ENCODE results near the gene TMEM87A.
"Not testable (repeated sequence)": the region's sequence is repeated elsewhere in the genome, so short reads cannot be mapped to it uniquely, and the experiment has no call there.

Gene TMEM87A

DNA sequence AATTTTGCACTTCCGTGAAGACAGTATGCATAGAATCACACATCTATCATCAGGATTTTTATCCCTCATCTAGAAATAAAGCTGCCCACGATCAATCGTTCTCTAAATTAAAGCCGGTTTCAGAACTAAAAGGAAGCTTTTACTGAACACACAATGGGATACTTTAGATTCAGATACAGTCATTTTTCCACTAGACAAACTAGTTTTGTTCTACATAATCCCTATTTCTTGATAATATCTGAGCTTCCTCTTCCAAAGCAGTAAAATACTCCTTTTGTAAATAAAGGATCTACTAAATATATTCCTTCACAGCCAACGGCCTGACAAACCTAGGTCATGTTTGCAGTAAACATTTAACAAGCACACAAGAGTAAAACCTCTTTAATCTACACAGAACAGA lies 2.2 kb downstream of the TMEM87A start:
- no peak for DNase-seq (ENCODE audit: low spot score)
- no peak for FAIRE-seq

DNA sequence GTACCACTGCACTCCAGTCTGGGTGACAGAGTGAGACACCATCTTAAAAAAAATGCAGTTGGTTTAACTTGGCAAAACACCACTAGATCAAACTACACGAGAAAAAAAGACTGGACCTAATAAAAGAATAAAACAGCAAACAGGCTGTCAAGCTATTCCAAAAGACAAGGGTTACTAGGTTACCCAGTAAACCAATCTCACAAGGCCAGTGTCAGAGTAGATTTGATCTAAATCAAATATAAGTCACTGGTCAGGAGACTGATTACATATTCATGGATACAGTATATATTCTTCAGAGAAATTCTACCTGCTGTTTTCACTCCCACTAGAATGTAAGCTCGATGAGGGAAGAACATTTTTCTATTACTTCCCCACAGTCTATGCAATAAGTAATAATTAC lies 2.7 kb downstream of the TMEM87A start:
- no peak for FAIRE-seq
- DNase-seq (ENCODE audit: low spot score): no peak

DNA sequence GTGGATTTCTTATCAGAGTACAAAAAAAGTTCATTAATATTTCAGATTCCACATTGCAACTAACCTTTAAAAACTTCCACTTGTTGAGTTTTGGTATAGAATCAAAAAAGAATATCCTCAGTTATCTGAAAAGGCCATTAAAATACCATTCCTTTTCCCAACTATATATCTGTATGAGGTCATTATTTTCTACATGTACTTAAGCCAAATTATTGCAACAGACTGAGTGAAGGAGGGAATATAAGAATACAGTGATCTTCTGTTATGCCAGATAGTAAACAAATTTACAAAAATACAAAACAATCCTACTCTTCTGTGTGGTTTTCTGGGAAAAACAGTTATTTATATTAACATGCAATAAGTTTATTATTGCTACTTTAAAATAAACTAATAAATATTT lies 5.9 kb downstream of the TMEM87A start:
- no peak for DNase-seq (ENCODE audit: low spot score)
- no peak for FAIRE-seq

DNA sequence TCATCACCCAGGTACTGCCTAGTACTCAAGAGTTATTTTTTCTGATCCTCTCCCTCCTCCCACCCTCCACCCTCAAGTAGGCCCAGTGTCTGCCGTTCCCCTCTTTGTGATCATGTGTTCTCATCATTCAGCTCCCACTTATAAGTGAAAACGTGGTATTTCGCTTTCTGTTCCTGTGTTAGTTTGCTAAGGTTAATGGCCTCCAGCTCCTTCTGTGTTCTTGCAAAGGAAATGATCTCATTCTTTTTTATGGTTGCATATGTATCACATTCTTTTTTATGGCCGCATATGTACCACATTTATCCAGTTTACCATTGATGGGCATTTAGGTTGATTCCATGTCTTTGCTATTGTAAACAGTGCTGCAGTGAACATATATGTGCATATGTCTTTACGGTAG lies 8.4 kb downstream of the TMEM87A start:
- no peak for DNase-seq (ENCODE audit: low spot score)
- no peak for FAIRE-seq

DNA sequence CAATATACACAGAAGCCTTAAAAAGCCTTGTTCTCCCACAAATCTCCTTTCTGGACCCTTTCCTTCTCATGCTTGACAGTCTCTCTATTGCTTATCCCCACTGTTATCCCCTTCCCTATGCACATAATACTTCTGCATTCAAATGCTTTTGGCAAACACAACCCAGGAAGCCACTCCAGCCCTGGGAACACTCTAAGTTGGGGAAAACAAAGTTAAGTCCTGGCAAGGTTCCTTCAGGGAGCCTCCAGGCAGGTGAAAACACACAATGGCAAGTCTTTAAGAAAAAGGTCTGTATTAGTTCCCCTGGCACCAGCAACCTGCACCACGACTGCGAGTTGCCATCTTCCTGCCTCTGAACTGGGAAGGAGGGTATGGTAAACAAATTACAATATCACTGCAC lies 19.9 kb downstream of the TMEM87A start:
- FAIRE-seq: no peak

DNA sequence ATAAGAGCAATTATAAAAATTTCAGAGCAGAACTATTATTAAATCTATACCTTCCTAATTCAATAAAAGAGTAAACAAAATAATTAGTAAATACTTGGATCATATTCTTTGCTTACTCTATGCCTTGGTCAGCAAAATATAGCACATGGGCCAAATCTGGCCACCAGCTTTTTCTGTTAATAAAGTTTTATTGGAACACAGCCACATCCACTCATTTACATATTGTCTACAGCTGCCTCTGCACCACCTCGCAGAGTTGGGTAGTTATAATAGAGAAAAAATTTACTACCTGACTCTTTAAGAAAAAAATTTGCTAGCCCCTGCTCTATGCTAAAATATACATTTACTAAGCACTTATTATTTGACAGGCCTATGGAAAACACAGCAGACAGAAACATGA lies 32.4 kb downstream of the TMEM87A start:
- FAIRE-seq: no peak
- no peak for DNase-seq (ENCODE audit: low spot score)

More for the DNA sequence above, 19.9 kb downstream of the TMEM87A start:
- no peak for DNase-seq (ENCODE audit: low spot score)

DNA sequence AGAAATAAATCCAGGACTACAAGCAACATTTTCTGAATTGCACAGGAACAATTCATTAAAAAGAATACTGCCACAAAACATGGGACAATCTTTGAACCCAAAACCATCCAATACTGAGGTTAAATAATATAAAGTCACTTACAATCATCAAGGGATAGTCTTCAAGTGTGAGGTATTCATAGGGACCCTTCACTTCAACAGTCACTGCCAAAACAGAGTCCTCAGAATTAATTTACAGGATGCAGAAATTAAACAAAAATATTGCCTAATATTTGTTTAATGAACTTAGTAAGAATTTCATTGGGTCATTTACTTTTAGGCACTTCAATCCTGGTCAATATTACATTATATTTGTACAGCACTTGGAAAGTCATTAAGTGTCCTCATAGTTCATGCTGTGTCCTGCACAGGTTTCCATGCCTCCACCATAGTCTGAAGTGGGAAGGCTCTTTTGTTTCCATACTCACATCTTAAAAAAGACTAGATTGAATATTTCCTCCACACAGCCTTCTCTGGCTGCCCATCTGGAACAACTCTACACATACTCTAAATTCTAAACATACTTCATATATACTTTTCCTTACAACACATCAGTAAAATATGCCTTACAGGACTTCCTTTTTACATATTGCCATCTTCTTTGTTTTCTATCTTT lies 33.6 kb downstream of the TMEM87A start:
- DNase-seq (ENCODE audit: low spot score) (no peak), FAIRE-seq (no peak)

DNA sequence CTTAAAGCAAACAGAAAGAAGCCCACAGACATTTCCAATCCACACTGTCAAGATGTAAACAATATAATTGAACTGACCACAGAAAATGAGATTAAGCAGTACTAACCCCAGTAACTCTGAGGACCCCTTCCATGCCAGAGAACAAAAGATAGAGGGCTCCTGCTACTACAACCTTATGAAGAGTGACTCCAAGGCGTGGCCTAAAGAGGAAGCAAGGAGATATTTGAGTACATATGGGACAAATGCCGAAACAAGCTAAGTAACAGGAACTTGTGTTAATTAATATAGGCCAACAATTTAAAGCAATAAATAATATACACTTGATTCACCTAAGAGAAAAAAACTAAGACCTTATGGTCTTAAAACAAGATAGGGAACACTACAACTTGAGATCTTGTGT lies 40.1 kb downstream of the TMEM87A start:
- DNase-seq (ENCODE audit: low spot score) (no peak), FAIRE-seq (no peak)

DNA sequence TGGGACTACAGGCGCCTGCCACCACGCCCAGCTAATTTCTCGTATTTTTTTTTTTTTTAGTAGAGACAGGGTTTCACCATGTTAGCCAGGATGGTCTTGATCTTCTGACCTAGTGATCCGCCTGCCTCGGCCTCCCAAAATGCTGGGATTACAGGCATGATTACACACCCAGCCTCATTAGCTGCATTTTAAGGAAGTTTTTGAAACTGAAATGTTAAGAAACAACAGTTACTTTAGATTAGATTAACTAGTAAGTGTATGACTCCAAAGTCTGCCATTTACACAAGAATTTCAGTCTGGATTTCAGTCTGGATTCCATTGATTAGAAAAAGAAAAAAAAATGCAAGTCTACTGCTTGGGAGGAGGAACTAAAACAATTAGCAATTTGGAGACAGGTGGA lies 40.6 kb downstream of the TMEM87A start:
- DNase-seq (ENCODE audit: low spot score): no peak
- no peak for FAIRE-seq

DNA sequence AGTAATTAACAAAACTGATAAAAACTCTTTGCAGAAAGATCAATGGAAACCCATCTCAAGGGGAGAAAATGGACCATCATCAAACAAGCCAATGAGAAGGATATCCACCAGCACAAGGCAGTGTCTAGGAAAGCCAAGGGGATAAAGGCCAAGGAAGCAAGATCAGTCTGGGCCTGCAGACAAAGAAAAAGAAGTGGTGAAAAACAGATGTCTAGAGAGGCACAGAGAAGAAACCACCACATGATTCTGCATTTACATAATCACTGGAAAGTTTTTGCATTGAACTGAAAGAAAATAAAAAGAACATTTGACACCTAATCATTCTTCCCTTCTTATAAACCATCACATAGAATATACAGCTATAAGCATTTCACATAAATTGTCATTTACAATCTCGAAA lies 42.1 kb downstream of the TMEM87A start:
- DNase-seq (ENCODE audit: low spot score) (no peak), FAIRE-seq (no peak)

DNA sequence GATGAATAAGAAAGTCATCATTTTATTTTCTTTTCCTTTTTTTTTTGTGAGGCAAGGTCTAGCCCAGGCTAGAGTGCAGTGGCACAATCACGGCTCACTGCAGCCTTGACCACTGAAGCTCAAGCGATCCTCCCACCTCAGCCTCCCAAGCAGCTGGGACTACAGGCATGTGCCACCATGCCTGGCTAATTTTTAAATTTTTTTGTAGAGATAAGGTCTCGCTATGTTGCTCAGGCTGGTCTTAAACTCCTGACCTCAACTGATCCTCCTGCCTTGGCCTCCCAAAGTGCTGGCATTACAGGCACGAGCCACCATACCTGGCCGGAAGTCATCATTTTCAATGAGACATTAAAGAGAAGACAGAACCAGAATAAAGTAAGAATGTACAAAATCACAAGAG lies 44.3 kb downstream of the TMEM87A start:
- not testable (repeated sequence) for FAIRE-seq; DNase-seq (ENCODE audit: low spot score)

DNA sequence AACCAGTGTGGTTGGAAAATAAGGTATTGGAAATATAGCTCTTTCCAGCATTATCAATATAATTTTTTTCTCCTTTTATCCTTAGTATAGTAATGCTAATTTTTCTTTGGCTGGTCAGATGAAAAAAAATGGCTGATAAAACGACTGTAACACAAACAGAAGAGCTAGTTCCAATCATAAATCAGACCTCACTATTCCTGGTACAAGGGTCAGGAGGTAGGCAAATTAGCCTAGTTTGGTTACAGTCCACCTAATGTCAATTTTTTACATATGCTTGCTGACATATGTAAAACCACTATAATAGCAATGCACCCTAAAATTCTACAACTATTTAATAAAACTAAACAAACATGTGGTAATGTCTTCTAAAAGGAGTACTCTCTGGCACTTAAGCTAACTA lies 45.2 kb downstream of the TMEM87A start:
- FAIRE-seq (no peak), DNase-seq (ENCODE audit: low spot score) (no peak)

DNA sequence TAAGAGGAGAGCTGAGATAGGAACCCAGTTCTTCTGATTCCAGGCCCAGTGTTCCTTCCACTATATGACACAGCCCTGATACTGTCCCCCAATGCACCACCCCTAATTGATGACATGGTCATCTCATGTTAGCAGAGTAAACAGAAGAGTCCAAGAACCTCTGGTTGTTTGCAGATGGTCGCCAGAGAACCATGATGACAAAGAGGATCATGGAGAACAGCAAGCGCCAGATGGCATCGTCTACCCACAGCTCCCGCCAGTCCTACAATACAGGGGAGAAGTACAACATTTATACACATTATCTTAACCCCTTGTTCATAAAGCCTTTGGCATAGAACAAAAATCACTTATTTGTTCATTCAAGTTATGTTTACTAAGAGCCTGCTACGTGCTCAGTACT lies 46.6 kb downstream of the TMEM87A start:
- DNase-seq (ENCODE audit: low spot score) (no peak), FAIRE-seq (no peak)

DNA sequence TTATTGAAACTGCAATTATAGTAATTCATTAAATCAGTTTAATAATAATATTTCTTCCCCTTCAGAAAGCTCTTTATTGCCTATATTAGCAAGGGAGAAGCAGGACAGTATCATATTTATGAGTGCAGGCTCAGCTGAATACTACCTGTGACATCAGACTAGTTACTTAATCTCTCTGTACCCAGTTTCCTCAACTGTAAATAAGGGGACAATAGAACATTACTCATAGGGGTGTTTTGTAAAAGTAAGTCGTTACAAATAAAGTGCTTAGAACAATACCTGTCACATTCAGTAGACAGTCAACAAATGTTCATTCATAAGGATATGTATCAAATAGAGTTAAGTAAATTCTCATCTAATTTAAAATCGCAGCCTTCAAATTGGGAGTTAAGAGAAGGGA lies 53.0 kb downstream of the TMEM87A start:
- no peak for DNase-seq (ENCODE audit: low spot score)
- FAIRE-seq: no peak

DNA sequence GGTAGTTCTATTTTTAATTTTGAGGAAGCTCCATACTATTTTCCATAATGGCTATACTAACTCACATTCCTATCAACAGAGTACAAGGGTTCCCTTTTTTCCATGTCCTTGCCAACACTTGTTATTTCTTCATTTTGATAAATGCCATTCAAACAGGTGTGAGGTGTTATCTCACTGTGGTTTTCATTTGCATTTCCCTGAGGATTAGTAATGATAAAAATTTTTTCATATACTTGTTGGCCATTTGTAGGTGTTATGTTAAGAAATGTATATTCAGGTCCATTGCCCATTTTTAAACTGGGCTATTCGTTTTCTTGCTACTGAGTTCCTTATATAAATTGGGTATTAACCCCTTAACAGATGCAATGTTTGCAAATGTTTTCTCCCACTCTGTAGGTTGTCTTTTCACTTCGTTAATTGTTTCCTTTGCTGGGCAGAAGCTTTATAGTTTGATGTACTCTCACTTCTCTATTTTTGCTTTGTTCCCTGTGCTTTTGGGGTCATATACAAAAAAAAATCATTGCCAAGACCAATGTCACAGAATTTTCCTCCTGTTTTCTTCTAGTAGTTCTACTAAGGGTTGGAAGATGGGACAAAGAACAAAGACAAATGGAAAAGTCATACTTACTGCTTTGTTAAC lies 54.2 kb downstream of the TMEM87A start:
- FAIRE-seq (no peak), DNase-seq (ENCODE audit: low spot score) (no peak)

DNA sequence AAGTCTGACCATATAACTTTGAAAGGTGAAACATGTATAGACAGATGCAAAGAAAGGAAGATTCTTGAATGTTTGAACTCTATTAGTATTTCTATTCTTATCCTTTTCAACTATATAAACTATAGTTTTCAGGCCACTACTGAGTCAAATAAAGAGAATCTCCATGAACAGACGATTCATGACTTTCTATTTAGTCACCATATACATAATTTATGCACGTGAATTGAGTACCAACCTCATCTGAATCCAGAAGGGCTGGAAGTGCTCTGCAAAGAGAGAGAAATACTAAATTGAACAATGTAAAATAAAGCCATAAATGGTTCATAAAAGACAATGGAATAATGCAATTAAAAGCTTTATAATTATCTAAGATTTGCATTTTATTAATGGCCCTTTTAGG lies 55.7 kb downstream of the TMEM87A start:
- no peak for FAIRE-seq

DNA sequence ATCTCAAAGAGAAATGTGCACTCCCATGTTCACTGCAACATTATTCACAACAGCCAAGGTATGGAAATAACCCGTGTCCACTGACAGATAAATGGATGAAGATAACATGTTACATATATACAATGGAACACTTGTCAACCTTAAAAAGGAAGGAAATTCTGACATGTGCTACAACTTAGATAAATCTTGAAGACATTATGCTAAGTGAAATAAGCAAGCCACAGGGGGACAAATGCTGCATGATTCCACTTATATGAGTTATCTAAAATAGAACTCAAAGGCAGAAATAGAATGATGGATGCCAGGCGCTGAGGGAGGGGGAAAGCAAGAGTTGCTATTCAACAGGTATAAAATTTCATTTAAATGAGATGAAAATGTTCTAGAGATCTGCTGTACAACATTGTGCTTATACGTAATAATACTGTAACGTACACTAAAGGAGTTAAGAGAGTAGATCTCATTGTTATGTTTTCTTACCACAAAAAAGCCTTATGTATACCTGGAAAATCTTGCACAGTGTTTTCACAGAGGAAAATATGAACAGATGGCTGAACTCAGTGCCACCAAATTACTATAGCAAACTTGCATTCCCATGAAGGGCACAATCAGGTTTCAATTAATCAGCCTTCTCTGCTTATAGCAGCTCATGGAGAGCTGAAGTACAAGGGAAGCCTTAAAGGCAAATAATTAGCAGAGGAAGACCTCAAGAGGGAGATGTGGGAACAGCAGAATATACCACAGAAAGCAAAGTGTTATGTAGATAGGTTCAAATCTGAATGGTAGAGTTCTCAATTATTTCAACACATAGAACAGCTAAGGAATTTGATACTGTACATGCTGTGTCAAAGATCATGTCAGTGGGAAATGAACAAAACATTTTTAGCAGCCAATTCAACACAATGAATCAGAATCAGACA lies 57.1 kb downstream of the TMEM87A start:
- DNase-seq (ENCODE audit: low spot score) (no peak), FAIRE-seq (no peak)

More for the DNA sequence above, 55.7 kb downstream of the TMEM87A start:
- DNase-seq (ENCODE audit: low spot score): no peak

DNA sequence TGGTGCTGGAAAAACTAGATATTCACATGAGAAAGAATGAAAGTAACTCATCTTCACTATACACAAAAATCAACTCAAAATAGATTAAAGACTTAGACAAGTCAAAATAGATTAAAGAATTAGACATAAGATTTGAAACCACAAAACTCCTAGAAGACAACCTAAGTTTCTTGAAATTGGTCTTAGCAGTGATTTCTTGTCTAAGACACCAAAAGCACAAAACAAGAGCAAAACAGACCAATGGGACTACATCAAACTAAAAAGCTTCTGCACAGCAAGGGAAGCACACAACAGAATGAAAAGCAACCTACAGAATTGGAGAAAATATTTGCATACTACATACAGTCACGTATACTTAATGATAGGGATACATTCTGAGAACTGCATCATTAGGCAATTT lies 58.6 kb downstream of the TMEM87A start:
- DNase-seq (ENCODE audit: low spot score): no peak
- no peak for FAIRE-seq

DNA sequence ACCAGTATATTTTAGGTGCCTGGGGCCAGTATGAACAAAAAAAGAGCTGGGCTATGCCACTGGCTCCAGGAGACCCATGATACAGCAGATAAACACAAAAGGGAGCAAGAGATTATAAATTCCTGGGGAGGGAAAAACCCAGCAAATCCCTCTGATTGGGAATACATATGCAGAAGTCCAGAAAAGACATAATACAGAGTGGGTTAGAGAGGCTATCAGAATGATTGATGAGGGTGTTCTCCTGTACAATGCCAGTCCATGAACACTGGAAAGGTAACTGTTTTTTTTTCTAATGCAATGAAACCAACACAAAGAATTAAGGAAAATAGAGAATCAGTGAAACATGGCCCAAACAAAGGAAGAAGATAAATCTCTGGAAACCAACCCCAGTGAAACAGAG lies 59.7 kb downstream of the TMEM87A start:
- FAIRE-seq (no peak), DNase-seq (ENCODE audit: low spot score) (no peak)

DNA sequence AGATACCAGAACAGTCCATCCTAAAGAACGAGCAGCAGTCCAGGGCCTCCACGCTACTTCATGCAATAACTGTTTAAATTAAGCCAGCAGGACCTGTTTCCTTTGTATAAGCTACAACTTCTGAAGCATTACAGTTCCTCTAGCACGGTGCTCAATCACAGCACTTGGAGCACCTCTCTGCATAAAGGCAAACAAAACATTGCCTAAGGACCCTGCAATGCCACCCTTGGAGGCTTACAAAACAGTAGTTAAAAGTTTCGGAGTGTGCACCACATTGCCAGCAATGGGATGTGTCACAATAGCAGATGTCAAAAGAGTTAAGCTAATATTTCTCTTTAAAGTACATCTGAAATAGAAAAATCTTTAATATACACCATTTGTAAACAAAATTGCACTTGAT lies 62.5 kb downstream of the TMEM87A start:
- no peak for FAIRE-seq

DNA sequence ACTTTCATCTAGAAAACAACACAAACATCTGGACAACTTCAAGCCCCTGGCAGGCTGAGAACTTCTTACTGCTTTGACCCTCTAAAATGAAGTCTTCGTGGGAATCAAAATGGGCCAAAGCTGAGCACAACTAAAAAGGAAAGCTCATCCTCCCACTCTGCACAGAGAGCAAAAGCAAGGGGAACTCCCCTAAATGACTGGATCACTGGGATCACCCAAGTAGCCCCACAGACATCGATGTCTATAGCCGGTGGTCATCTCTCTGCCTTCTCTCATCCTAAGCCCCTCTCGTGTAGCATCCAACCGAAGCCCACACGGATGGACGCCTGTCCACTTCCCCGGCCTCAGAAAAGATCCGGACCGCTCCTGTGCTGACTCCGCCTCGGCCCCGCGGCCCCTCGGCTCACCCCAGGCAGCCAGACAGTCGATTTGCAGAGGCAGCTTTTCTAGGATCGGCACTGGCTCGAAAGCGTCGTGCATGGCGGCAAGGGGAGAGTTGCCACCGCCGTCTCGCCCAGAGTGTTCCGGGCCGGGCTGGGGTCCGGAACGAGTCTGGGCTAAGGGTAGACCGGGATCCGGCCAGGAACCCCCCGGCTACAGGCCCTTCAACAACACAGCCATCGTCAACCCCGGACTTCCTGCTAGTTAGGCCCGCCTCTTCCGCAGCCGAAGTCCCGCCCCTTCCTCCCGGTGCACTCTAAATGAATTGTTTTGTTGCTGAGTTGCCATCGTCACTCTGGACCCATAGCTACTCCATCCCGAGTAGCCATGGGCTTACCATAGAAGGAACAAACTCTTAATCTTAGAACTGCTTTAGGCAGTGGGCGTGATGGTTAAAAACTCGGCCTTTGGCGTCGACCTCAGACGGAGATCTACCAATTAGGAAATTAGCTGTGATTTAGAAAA lies 65.3 kb downstream of the TMEM87A start, which contains the start of gene VPS39:
TSS of gene VPS39 (minus strand) at position 631 of the 906 bp plus-strand sequence. CDS start at position 480, 151 bp downstream.
- FAIRE-seq: peak; percentile 9
- peak; percentile 92 for DNase-seq (ENCODE audit: low spot score)

More for the DNA sequence above, 62.5 kb downstream of the TMEM87A start:
- DNase-seq (ENCODE audit: low spot score): no peak

Measured in urothelium cell line (cell line).